Vagina (tissue), 2 donors: ENCODE measurements around the gene BACE2. TPM values are rescaled to one million over a fixed set of nuclear protein-coding genes. Genes with fewer than 3 reads are reported as not detected.

Source experiments
- DNase-seq, 2 donors: peaks; one replicate each; pipeline ENCODE4 v3.0.0-alpha.2; 2017; ENCODE audit errors: extremely low spot score in 2 of 2
- H3K27ac ChIP-seq: fragments of 200-600 bp; sonication (generic); one replicate; pipeline ENCODE4 v1.5.1; 2019
- H3K27me3 ChIP-seq: fragments of 200-600 bp; sonication (generic); one replicate; pipeline ENCODE4 v1.5.1; 2019
- H3K36me3 ChIP-seq, 2 donors: fragments of 200-600 bp; sonication (generic); one replicate each; pipeline ENCODE4 v1.5.1; 2017 to 2019
- H3K4me1 ChIP-seq: fragments of 200-600 bp; sonication (generic); one replicate; pipeline ENCODE4 v1.5.1; 2019
- H3K4me3 ChIP-seq, 2 donors: fragments of 200-600 bp; sonication (generic); 1 replicate in 1 of 2; 2 replicates in 1 of 2; pipeline ENCODE4 v1.5.1; 2016 to 2019
- H3K9me3 ChIP-seq: fragments of 200-600 bp; sonication (generic); one replicate; pipeline ENCODE4 v1.5.1; 2019
- CTCF ChIP-seq, 3 experiments: fragments of 450-650 bp in 2 of 3; fragments of 200-600 bp in 1 of 3; sonication (generic) in 1 of 3; IDR thresholded peaks; one replicate each; pipeline ENCODE4 v1.5.1; 2017 to 2019; ENCODE audit warnings: antibody characterized with exemption in 3 of 3, mild to moderate bottlenecking in 2 of 3, moderate library complexity in 2 of 3
- POLR2A ChIP-seq, 2 donors: fragments of 450-650 bp; IDR thresholded peaks; one replicate each; pipeline ENCODE4 v1.6.1; 2017; ENCODE audit warnings: antibody characterized with exemption in 2 of 2, mild to moderate bottlenecking in 2 of 2, moderate library complexity in 2 of 2
- POLR2AphosphoS5 ChIP-seq, 2 donors: sonication (generic); formaldehyde crosslinking; IDR thresholded peaks; one replicate each; pipeline ENCODE4 v1.9.0; 2017; ENCODE audit warnings: antibody characterized with exemption in 2 of 2, mild to moderate bottlenecking in 2 of 2, low read depth in 1 of 2; ENCODE audit not compliant: insufficient read depth in 1 of 2
- intact Hi-C: fragments of 100-400 bp; cut with DNase I; formaldehyde crosslinking; loops from one replicate; pipeline ENCODE4 v1.15.1; 2023
- total RNA-seq: library from RNA; depleted of rRNA; stranded (reverse); fragments of >200 nt; gene quantifications from one replicate; pipeline ENCODE4 v1.2.3, GENCODE V29; 2016

BACE2 gene
- total RNA-seq, 1 donor from 2014 or later = 43.7 TPM

- Histone ChIP-seq H3K9me3 (no peaks in the 10 kb centered on the region), H3K36me3 (no peaks in the 10 kb centered on the region), H3K27me3 (no peaks in the 10 kb centered on the region), H3K4me3 (no peak overlapping the region), H3K27ac (no peak overlapping the region), H3K4me1 (peaks cover 5% of the 10 kb centered on the region)
- DNase-seq = no peak
- TF ChIP-seq POLR2A (IDR thresholded peaks at IDR 0.05) = no peak
- TF ChIP-seq CTCF (IDR thresholded peaks at IDR 0.05) = no peak
- no peak for TF ChIP-seq POLR2AphosphoS5 (IDR thresholded peaks at IDR 0.05; ENCODE audit: insufficient read depth in 1 of 2, low read depth in 1 of 2)
- intact Hi-C loops = no loop called here
These were observed 31.2 kb downstream of the BACE2 start for GRCh38 chr21:41199123-41199522.

- Histone ChIP-seq H3K4me3 (no peak overlapping the region), H3K27me3 (no peaks in the 10 kb centered on the region), H3K36me3 (no peaks in the 10 kb centered on the region), H3K27ac (no peak overlapping the region), H3K4me1 (peaks cover 5% of the 10 kb centered on the region), H3K9me3 (no peaks in the 10 kb centered on the region)
- TF ChIP-seq CTCF (IDR thresholded peaks at IDR 0.05) (no peak), POLR2AphosphoS5 (IDR thresholded peaks at IDR 0.05; ENCODE audit: insufficient read depth in 1 of 2, low read depth in 1 of 2) (no peak), POLR2A (IDR thresholded peaks at IDR 0.05) (no peak)
- DNase-seq = no peak
- intact Hi-C loops = no loop called here
These were observed 31.6 kb downstream of the BACE2 start for GRCh38 chr21:41199588-41199987.

DNA sequence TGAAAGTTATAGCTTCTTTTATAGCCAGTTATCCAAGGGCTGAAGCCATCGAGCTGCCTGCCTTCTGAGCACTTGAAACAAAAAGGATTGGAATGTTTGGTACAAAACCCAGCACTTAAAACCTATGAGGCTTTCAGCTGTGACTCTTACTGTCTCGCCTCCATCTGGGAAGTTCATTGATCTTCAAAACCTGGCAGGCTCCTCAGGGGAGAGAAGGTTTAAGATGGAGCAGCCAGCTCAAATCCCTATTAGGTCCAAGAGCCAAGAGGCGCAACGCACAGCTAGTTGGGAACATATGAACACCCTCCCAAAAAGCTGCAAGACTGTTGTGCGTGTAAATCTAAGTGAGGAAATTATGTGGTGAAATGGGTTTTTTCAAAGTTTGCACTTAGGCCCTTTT, 33.4 kb downstream of the BACE2 start:
- TF ChIP-seq POLR2AphosphoS5 (IDR thresholded peaks at IDR 0.05; ENCODE audit: insufficient read depth in 1 of 2, low read depth in 1 of 2) (no peak), CTCF (IDR thresholded peaks at IDR 0.05) (no peak), POLR2A (IDR thresholded peaks at IDR 0.05) (no peak)
- no peaks in the 10 kb centered on the region for H3K9me3 ChIP-seq
- H3K36me3 ChIP-seq = no peaks in the 10 kb centered on the region
- H3K4me3 ChIP-seq = no peak overlapping the region
- H3K4me1 ChIP-seq = peaks cover 5% of the 10 kb centered on the region
- intact Hi-C loops = no loop called here
- no peaks in the 10 kb centered on the region for H3K27me3 ChIP-seq
- DNase-seq = no peak
- H3K27ac ChIP-seq = no peak overlapping the region

GRCh38 chr21:41204736-41205135, 36.8 kb downstream of the BACE2 start:
- DNase-seq = no peak
- no peak overlapping the region for H3K4me3 ChIP-seq
- H3K27me3 ChIP-seq = no peaks in the 10 kb centered on the region
- H3K4me1 ChIP-seq = no peaks in the 10 kb centered on the region
- no peaks in the 10 kb centered on the region for H3K9me3 ChIP-seq
- TF ChIP-seq CTCF (IDR thresholded peaks at IDR 0.05) (no peak), POLR2A (IDR thresholded peaks at IDR 0.05) (no peak), POLR2AphosphoS5 (IDR thresholded peaks at IDR 0.05; ENCODE audit: insufficient read depth in 1 of 2, low read depth in 1 of 2) (no peak)
- H3K27ac ChIP-seq = no peak overlapping the region
- intact Hi-C loops = loop anchor here (5.0 kb wide), 1 partner anchor 37 kb away; the partner anchor contains the start of gene BACE2
- no peaks in the 10 kb centered on the region for H3K36me3 ChIP-seq

GRCh38 chr21:41207401-41208375, 39.7 kb downstream of the BACE2 start:
- H3K36me3 ChIP-seq = no peaks in the 10 kb centered on the region
- H3K9me3 ChIP-seq = no peaks in the 10 kb centered on the region
- TF ChIP-seq CTCF (IDR thresholded peaks at IDR 0.05) (no peak), POLR2A (IDR thresholded peaks at IDR 0.05) (no peak), POLR2AphosphoS5 (IDR thresholded peaks at IDR 0.05; ENCODE audit: insufficient read depth in 1 of 2, low read depth in 1 of 2) (no peak)
- intact Hi-C loops = loop anchor here (5.0 kb wide), 1 partner anchor 40 kb away; the partner anchor contains the start of gene BACE2
- DNase-seq = no peak
- H3K4me3 ChIP-seq = no peak overlapping the region
- peaks cover 4% of the 10 kb centered on the region for H3K4me1 ChIP-seq
- no peak overlapping the region for H3K27ac ChIP-seq
- H3K27me3 ChIP-seq = no peaks in the 10 kb centered on the region
